ENCODE results near the gene CPEB4.

The CPEB4 gene

DNA sequence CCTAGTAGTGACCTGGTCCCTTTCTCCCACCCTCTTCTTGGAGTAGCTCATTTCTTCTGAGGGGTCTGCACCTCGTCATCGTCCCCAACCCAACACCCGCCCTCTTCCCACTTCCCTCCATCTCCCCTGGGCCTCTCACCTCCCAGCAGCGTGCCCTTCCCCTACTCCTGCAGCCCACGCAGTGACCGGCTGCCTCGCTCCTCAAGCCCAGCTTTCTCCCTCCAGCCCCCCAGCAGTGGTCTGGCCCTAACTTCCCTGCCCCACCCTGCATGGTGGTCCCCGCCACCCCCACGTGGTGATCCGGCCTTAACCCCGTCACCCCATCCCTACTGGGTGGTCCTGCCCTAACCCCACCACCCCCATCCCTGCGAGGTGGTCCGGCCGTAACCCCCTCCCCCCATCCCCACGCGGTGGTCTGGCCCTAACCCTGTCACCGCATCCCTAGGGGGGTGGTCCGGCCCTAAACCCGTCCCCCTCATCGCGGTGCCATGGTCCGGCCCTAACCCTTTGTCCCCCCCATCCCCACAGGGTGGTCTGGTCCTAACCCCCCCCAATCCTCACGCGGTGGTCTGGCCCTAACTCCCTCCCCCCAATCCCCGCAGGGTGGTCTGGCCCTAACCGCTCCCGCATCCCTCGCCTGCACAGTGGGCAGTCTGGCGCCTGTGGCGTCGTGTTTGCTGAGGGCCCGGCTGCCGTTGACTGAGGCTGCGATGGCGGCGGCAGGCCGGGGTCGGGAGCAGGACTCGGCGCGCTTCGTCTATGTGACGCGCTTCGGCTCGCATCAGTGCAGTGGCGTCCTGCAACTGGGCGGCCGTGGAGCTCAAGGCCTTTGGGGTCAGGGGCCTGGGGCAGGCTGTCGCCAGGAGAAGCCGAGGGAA lies 100.6 kb downstream of the CPEB4 start, which contains the start of gene C5orf47:
Gene C5orf47, plus strand, starts transcription at position 617 of the 878 bp plus-strand sequence. Its CDS starts 94 bp downstream, at position 711.
- no peak for DNase-seq

DNA sequence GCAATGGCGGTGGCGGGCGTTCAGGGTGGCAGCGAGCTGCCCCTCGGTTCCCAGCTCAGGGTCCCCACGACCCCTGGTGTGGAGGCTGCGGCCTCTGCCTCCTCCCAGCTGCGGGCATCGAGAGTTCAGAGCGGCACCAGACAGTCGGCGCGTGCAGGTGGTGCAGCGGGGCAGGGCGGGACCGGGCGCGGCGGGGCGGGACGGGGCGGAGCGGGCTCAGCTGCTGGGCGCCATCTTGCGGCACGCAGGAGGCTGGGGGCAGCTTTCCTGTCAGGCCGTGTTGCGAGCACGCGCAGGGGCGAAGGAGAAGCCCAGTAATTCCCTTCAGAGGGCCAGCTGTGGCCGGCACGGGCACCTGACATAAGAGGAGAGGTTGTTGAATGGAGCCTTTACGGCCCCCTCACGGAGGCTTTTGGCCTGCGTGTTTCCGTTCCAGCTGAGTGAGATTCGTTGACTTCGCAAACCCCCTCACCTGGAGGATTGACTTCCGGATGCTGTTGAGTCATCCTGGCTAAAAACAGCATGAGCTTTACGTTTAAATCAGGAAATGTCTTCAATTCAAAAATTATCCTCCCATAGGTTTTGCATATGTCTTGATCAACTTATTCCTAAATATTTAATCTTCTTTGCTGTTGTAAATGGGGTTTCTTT lies 101.4 kb downstream of the CPEB4 start:
- DNase-seq, result no peak

DNA sequence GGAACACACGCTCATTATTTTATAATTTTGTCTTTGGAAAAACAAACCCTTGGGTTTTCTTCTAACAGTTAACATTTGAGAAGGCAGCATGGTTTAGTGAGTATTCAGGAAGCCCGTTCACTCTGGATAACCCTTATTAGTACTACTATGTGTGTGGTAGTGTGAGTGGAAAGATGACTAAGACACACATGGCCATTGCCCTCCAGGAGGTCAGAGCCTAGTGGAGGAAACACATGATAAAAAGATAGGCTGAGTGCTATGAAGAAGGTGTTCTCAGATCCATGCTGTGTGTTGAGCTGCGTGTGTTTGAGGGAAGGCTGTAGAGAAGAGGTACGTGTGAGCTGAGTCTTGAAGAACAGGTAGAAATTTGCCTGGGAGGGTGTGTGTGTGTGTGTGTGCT lies 109.2 kb downstream of the CPEB4 start:
- DNase-seq, result no peak

DNA sequence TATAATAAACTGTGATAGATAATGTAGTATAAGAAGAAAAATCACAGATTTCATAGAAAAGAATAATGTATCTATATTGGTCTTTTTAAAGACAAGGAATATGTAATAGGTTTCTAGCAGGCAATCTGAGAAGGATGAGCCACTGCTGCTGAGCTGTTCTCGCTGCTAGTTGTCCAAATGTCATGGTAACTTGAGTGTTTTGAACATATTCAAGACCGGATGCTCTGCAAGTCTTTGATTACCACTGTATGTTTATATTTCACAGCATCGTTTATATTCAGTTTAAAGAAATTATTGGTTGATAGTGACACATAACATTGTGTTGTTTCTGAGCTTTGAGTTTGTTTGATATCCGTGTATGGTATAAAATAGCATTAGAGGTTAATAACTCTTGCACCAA lies 110.4 kb downstream of the CPEB4 start:
- no peak for DNase-seq

DNA sequence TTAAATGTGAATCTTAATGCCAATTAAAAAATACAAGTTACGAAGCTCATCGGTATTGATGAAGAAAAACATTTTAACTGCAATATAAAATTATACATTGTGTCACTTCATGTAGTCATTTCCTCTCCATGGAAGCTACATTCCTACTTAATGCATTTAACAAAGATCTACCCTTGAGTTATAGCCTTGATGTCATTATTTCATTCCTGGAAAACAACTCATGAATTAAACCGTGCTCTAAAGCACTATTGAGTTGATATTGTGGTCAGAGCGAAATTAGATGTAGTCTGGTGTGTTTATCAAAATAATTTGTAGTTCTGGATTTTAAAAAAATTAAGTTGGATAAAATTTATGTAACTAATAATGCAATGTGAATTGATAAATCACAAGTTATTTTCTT lies 111.9 kb downstream of the CPEB4 start:
- DNase-seq, result no peak

DNA sequence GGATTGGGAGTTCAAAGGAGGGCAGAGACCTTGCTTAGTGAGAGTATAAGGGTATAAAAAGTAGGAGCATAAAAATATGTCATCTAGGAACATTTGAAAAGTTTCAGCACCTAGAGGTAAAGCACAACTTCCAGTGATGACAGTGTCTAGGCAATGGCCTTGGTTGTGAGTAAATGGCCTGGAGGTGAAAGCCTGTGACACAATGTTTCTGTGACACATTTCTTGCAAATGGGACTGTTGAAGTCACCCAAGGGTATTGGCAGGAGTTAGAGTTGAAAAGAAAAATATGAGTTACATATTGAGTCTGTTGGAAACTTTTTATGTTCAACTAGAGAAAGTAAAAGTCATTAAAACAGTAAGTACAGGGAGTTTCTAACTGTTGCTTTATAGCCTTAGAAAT lies 115.6 kb downstream of the CPEB4 start:
- no peak for DNase-seq

DNA sequence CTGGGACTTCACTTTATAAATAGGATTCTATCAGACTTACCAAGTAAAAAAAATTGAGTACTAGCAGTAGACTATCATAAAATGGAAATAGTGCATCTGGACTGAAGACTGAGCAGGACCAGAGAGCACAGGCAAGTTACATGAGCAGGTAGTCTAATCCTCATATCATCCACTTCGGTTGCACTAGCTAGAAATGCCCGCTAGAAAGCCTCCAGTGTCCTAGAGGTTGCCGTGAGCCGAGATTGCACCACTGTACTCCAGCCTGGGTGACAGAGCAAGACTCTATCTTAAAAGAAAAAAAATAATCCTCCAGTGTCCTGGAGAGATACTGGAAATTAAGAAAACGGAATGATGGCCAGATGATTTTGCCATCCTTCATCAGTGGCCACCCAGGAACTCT lies 120.8 kb downstream of the CPEB4 start:
- DNase-seq, result no peak

DNA sequence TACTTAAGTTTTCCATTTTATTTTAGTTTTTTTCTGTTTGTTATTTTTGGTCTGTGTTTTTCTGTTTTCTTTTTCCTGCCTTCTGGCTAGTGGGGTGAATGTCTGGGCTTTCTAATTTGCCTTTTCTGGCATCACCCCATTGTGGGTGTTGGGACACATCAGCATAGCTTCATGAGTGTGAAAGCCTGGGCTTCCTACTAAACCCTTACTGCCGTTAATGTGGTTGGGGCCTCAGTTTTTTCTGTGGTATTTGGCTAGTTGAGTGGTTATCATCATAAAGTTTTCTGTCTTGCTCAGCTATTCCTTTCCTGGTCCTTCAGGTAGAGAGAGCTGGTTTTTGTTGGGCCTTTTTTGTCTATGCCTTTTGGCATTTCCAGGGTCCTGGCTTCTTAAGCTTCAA lies 122.2 kb downstream of the CPEB4 start:
- DNase-seq, result no peak

DNA sequence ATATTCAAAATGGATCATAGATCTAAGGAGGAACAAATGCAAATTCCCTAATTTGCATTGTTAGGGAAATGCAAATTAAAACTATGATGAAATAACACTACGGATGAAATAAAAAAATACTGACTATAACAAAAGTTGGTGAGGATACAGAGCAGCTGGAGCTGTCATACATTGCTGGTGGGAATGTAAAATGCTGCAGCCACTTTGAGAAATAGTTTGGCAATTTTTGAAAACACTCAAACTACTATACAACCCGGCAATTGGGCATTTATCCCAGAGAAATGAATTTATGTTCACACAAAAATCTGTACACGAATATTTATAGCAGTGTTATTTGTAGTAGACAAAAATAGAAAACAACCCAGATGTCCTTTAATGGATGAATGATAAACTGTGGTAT lies 123.3 kb downstream of the CPEB4 start:
- no peak for DNase-seq
